HL-60 (cell line): ENCODE measurements around the gene DLG4.

Experiments used
- DNase-seq, 2 experiments: peaks; one replicate each; pipeline ENCODE4 v3.0.0-alpha.2; 2010 to 2020; ENCODE audit warnings: low read depth in 1 of 2, low spot score in 1 of 2
- H3K27ac ChIP-seq: fragments of 250-450 bp; sonication (Bioruptor Pico); replicated peaks from 2 replicates; pipeline ENCODE4 v1.5.1; 2020; ENCODE audit warnings: mild to moderate bottlenecking, moderate library complexity
- H3K27me3 ChIP-seq: fragments of 250-450 bp; sonication (Bioruptor Pico); 2 replicates; pipeline ENCODE4 v1.5.1; 2021; ENCODE audit warnings: mild to moderate bottlenecking, moderate library complexity; ENCODE audit not compliant: insufficient read depth, poor library complexity, severe bottlenecking
- H3K4me3 ChIP-seq: replicated peaks from 2 replicates; pipeline ENCODE4 v1.5.1; 2011; ENCODE audit warnings: mild to moderate bottlenecking, control low read depth, low read length; ENCODE audit not compliant: insufficient read depth
- GABPA ChIP-seq: IDR thresholded peaks from 2 replicates; pipeline ENCODE4 v1.6.1; 2012; ENCODE audit warnings: low read depth
- POLR2AphosphoS5 ChIP-seq: IDR thresholded peaks from 2 replicates; pipeline ENCODE4 v1.6.1; 2012; ENCODE audit warnings: low read depth
- SPI1 ChIP-seq: IDR thresholded peaks from 2 replicates; pipeline ENCODE4 v1.6.1; 2012; ENCODE audit warnings: low read depth, mild to moderate bottlenecking, borderline replicate concordance
- TF ChIP-seq, protein P1 (sequence below): IDR thresholded peaks from one replicate; pipeline ENCODE4 v1.5.1; 2011; ENCODE audit warnings: low read length, control low read depth, inconsistent platforms; ENCODE audit not compliant: insufficient read depth
- TF ChIP-seq, protein P2 (sequence below): IDR thresholded peaks from 2 replicates; pipeline ENCODE4 v1.6.1; 2012; ENCODE audit warnings: low read depth; ENCODE audit not compliant: insufficient replicate concordance

DLG4 gene

DNA sequence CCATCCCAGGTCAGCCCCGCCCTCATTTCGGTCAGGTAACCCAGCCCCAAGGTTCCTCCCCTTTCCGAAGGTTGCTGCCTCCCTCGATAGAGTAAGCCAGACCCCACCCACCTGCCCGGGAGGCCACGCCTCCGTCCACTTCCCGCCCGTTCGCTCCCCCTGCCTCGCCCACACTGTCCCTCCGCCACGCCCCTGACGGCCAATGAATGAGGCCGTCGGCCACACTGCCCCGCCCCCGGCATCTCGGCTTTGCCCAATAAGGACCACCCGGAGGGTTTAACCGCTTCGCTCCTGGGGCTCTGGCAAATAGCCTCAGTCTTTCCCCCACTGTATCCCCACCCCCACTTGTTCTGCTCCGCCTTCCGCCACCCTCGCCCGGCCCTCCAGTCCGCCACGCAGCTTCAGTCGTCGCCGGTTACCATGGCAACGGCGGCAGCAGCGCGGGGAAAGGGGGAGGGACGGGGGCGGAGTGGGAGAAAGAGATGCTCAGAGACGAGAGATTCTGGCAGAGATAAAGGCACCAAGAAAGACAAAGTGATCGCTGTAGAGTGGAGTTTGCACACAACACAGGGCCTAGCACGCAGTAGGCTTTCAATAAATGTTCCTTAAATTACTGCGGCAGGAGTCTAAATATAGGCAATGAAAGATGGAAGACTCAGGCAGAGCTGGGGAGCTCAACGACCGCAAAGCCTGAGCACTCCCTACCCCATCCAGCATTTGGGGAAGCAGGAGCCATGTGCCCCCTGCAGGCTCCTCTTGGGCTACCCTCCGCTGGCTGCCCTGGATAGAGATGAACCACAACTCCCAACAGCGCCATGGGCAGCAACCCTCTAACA, 5.1 kb downstream of the DLG4 start:
- TF ChIP-seq POLR2AphosphoS5: no peak
- TF ChIP-seq, protein P1, sequence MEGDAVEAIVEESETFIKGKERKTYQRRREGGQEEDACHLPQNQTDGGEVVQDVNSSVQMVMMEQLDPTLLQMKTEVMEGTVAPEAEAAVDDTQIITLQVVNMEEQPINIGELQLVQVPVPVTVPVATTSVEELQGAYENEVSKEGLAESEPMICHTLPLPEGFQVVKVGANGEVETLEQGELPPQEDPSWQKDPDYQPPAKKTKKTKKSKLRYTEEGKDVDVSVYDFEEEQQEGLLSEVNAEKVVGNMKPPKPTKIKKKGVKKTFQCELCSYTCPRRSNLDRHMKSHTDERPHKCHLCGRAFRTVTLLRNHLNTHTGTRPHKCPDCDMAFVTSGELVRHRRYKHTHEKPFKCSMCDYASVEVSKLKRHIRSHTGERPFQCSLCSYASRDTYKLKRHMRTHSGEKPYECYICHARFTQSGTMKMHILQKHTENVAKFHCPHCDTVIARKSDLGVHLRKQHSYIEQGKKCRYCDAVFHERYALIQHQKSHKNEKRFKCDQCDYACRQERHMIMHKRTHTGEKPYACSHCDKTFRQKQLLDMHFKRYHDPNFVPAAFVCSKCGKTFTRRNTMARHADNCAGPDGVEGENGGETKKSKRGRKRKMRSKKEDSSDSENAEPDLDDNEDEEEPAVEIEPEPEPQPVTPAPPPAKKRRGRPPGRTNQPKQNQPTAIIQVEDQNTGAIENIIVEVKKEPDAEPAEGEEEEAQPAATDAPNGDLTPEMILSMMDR: peak; percentile 16
- TF ChIP-seq SPI1: no peak
- peak overlapping the region; percentile 68 for H3K27ac ChIP-seq
- H3K4me3 ChIP-seq: peak overlapping the region; percentile 37
- DNase-seq: peak; percentile 71 to 87
- no peaks in the 10 kb centered on the region for H3K27me3 ChIP-seq

DNA sequence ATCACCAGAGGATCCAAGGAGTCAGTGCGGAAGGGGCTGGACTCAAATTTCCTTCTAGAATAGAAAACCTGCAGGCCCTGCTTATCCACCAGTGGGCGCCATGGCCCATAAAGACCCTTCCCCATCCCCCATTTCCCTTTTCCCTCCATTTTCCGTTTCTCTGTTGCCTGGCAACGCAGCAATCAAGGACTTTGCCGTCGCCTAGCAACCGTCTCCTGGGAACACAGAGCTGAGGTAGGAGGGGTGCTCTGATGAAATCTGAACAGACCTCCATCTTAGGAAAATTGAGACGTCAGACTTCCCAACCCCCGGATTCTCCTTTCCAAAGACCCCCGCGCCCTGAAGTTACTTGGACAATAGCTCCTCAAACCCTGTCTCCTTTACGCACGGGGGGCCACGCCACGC, 5.7 kb downstream of the DLG4 start:
- peak in 1 of 2 experiments; percentile 27 for DNase-seq
- Histone ChIP-seq H3K4me3 (peak overlapping the region; percentile 37), H3K27me3 (no peaks in the 10 kb centered on the region), H3K27ac (peak overlapping the region; percentile 68)
- TF ChIP-seq SPI1 (no peak), GABPA (no peak), POLR2AphosphoS5 (no peak)
- TF ChIP-seq, protein P2, sequence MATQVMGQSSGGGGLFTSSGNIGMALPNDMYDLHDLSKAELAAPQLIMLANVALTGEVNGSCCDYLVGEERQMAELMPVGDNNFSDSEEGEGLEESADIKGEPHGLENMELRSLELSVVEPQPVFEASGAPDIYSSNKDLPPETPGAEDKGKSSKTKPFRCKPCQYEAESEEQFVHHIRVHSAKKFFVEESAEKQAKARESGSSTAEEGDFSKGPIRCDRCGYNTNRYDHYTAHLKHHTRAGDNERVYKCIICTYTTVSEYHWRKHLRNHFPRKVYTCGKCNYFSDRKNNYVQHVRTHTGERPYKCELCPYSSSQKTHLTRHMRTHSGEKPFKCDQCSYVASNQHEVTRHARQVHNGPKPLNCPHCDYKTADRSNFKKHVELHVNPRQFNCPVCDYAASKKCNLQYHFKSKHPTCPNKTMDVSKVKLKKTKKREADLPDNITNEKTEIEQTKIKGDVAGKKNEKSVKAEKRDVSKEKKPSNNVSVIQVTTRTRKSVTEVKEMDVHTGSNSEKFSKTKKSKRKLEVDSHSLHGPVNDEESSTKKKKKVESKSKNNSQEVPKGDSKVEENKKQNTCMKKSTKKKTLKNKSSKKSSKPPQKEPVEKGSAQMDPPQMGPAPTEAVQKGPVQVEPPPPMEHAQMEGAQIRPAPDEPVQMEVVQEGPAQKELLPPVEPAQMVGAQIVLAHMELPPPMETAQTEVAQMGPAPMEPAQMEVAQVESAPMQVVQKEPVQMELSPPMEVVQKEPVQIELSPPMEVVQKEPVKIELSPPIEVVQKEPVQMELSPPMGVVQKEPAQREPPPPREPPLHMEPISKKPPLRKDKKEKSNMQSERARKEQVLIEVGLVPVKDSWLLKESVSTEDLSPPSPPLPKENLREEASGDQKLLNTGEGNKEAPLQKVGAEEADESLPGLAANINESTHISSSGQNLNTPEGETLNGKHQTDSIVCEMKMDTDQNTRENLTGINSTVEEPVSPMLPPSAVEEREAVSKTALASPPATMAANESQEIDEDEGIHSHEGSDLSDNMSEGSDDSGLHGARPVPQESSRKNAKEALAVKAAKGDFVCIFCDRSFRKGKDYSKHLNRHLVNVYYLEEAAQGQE: no peak
- TF ChIP-seq, protein P1: no peak

DNA sequence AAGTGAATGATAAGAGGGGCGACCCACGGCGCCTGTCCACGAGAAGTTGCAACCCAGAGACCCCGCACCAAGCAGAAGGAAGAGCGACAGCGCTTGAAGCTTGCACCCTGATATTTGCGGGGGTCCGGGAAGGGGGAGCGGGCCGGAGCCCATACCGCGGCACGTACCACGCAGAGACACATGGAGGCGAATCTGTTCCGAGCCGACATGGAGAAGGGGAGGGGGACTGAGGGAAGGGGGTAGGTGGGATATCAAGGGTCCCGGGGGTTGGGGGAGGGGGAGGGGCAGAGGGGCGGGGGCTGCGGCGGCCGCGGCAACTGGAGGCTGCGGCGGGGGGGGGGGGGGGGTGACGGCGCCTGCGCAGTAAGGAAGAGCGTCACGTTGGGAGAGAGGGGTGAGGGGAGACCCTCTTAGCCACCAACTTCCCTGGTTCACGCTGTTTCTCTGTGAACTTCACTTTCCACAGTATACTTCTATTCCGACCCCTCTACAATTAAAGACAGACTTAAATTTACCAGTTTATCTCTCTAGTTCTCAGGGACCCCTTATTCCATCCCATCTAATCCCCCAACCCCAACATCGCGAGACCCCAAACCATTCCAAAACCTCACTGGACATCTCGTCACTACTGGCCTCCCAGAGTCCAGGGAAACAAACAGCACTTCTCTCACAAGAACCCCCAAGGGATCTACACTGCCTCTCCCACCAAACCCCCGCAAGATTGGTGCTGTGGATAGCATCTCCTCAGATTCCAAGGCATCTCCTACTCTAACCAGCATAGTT, 8.0 kb downstream of the DLG4 start:
- DNase-seq: no peak
- H3K27me3 ChIP-seq: no peaks in the 10 kb centered on the region
- TF ChIP-seq, protein P2: no peak
- TF ChIP-seq POLR2AphosphoS5: no peak
- no peak for TF ChIP-seq GABPA
- TF ChIP-seq, protein P1: no peak
- TF ChIP-seq SPI1: no peak
- no peak overlapping the region for H3K27ac ChIP-seq
- H3K4me3 ChIP-seq: no peak overlapping the region
